ENCODE measurements around the gene CAPN3.

GRCh38 chr15:42427429-42428223 is 68.3 kb downstream of the CAPN3 start:
- TF ChIP-seq CTCF (IDR thresholded peaks at IDR 0.05; ENCODE audit: low read length) = no peak
- TF ChIP-seq EZH2phosphoT487 (IDR thresholded peaks at IDR 0.05; ENCODE audit: low read length) = no peak

Data from MM.1S (cell line).